EL (cell line): ENCODE data around the gene DDX5.
A peak's percentile ranks its signal among the peaks of the same experiment; 100 is the strongest.
"Not testable (repeated sequence)": the region's sequence is repeated elsewhere in the genome, so short reads cannot be mapped to it uniquely, and the experiment has no call there.

Experiments used
- DNase-seq: peaks from one replicate; pipeline ENCODE4 v3.0.0-alpha.2; 2016

DDX5 gene

DNA sequence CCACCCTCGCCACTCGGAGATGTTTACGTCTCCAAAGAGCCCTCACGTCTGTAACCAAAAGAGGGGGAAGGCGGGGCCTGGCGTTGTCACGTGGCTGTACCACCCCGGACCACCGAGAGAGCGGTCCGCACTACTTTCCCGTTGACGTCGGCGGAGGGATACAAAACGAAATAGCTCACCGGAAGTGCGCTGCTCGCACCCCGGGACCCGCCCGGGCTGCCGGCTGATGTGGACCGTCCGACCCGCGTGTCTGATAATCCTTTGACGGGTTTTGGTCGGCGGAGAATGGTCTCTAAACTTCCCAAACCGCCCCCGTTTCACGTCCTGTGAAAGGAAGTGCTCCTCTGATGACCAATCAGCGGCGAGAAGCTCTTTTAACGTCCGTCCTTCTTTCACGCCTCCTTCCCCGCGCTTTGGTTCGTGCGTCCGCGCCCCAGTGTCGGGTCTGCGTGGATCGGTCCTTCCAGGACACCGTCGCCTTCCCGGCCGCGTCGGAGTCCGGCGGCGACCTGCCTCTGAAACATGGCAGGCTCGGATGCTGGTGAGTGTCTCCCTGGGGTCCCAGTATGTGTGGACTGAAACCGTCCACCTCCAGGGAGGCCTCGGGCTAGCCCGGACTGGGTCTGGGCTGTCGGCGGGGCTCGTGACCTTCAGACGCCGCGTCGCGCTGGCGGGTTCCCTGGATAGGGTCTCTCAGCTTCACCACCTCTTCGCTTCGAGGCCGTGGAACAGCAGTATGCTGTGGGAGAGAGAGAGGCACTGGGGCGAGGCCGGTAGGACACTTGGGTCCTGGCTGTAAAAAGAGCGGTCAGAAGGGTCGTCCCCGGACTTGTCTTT lies 705 bp upstream of the DDX5 start, which contains the start of gene CEP95:
CEP95 (plus strand) TSS at position 402 of the 837 bp plus-strand sequence; CDS start at position 523, 121 bp downstream.
- peak; percentile 98 for DNase-seq

GRCh38 chr17:64505340-64506200 lies 519 bp downstream of the DDX5 start:
- peak; percentile 83 for DNase-seq

GRCh38 chr17:64504769-64505339 lies 1.2 kb downstream of the DDX5 start:
- DNase-seq, result peak; percentile 53

DNA sequence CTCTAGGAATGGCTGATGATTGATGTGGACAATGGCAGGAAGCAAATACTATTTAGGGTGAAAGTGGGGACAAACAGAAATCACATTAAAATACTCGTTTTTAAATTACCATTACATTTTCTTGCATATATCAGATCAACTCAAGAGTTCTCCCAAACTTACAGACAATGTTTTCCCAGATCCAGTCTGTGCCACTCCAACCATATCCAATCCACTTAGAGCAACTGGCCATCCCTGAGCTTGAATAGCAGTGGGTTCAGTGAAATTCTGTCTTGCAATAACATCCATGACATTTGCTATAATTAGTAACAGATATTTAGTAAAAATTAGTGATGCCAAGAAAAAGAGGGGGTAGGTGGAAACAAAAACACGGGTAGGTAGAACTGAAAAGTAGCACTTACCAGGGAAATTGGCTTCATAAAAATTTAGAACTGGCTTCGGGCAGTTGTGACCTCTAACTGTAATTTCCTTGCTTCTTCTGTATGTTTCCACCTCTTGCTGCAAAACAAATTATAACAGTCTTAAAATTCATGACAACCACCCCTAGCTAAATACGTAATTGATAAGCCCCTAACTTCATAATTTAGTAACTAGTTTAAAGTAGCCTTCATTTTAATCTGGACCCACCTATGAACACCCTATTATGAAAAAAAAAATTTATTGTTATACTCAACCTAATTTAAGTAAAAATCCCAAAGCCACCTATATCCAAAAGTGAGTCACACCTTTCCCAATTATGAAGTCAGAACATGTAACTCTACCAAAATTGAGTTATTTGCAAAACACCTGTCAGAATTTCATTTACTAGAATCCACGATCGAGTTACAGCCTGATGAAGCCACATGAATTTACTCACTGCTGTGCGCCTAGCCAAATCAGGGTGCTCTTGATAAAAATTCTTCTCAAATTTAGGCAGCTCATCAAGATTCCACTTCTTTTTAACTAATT lies 2.0 kb downstream of the DDX5 start:
- DNase-seq, result no peak

DNA sequence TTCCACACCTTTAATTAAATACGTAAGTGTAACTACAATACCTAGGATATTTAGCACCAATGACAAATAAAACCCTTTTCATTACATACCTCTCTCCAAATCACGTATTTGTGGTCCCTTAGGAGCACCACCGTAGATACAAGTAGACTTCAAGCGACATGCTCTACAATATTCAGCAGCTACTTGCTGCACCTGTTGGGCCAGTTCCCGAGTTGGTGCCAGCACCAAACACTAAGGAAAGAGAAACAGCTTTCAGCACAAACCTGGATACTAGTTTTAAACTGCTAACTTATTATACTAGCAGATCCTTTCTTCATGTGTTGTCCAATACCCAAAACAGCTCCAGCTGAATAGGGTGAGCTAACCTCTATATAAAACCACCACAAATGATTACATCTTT lies 2.7 kb downstream of the DDX5 start:
- no peak for DNase-seq

GRCh38 chr17:64502809-64503208 lies 3.3 kb downstream of the DDX5 start:
- DNase-seq, result no peak

GRCh38 chr17:64502021-64502420 lies 4.1 kb downstream of the DDX5 start:
- no peak for DNase-seq

DNA sequence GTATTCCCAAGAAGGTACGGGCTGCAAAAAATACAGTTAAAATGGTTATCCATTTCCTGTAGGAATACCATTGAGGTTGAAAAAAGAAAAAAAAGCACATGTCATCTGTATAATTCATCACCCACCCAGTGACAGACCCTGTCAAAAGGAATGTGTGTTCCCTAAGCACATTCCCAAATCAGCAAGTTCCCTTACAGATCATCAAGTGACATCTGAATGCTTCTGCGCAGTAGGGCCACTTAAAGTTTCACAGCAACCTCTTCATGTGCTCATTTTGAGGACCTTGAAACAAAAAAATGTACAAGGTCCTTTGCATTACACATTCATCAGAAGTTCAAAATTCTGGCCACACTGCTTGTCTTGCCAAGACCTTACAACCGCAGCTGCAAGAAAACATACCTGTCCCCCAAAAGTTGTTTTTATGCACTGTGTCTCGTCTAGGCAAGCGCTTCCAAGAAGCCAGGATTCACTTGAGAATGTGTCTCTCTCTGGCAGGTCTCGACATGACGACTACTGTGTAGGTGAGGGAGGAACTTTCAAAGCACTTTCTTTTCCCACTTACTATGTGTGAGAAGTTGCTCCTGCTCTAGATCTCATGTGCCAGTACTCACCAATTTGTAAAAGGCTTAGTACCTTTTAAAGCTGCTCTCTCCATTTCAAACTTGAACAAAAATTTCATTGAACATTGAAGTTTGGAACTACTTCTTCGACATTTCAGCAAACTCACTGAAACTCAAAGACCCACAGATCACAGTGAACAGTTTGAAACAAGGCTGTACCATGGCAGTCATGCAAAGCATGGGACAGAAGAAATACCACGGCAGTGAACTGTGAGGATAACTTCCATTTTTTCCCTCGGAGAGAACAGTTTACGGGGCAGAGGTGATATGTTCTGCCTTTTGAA lies 5.0 kb downstream of the DDX5 start:
- DNase-seq, result peak; percentile 14

DNA sequence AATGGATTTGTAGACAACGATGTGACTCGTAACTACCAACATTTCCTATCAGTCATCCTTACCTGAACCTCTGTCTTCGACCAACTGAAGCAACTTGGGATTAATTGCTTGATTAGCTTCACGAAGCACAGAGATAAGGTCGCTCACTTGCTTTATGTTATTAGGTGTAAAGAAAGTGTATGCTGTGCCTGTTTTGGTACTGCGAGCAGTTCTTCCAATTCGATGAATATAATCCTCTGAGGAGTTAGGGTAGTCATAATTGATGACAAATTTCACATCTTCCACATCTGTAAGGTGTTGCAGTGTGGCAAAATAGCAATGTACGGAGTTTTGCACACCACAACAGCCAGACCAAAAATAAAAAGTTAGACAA lies 5.6 kb downstream of the DDX5 start:
- DNase-seq, result no peak

DNA sequence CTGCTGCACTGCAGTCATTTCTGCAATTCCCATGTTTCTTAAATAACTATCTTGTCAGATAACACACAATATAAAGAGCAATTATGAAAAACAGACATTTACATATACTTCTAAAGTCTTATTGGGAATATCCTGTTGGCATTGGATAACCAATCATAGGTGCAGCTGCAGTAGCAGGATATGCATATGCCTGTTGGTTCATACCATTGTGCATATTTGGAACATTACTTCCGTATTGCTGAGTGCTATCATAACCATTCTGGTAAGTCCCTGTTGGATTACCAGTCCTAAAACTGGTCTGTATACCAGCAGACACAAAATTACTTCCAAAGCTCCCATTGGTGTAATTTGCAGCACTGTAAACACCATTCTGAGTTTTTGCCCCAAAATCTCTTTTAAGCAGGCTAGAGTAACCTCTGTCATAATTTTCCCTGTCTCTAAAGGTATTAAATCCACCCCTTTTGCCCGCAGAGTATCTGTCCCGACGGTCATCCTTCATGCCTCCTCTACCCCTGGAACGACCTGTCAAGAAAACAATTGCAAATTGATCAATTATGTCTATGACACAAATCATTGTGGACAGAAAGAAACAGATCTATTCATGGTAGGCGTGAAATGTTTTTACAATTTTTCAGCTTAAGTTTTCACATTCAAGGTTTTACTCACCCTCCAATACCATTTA lies 6.1 kb downstream of the DDX5 start:
- DNase-seq, result peak; percentile 44

DNA sequence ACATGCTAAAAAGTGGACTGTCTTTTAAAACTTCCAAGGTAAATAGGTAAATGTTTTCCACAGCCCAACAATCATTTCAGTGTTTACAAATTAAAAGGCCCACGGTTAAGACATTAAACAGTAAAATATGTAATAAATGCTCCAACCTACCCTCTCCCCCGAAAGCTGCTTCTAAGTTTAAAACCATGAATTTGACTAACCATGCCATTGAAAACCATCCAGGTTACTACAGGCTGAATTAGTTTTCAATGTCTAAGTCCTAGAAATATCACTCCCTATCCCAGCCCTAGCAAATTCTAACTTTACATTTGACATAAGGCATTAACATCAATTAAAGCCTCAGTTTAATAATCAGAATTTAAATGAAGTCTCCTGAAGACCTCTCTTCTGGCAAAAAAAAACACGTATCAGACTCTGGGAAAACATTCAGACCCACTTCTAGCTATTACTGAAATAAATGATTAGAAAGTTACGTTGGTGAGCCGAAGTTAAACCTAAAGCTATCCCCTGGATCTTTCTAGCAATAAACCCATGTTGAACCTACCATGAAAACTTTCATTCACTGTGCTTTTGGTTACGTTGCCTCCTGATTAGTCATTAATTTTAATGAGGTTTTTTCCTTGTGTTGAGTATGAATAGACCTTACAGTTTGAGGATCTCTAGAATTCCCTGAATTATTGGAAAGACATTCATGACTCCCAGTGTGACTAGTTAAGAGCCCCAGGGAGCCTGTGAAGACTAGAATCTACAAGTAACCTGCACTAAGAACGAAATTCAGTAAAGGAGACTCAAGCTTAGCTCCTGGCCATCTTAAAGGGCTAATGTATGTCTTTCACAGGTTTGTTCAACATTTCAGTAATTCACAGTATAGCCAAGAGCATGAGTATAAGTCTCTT lies 7.5 kb downstream of the DDX5 start:
- peak; percentile 54 for DNase-seq

- DNase-seq, result no peak
These were observed 8.5 kb downstream of the DDX5 start for GRCh38 chr17:64497565-64498035.

- DNase-seq, result peak; percentile 95
These were observed 9.1 kb downstream of the DDX5 start, which contains the start of gene POLG2 for GRCh38 chr17:64496786-64497564. Gene POLG2, minus strand, starts transcription at chr17:64497054. Its CDS starts 86 bp downstream, at chr17:64496968.

DNA sequence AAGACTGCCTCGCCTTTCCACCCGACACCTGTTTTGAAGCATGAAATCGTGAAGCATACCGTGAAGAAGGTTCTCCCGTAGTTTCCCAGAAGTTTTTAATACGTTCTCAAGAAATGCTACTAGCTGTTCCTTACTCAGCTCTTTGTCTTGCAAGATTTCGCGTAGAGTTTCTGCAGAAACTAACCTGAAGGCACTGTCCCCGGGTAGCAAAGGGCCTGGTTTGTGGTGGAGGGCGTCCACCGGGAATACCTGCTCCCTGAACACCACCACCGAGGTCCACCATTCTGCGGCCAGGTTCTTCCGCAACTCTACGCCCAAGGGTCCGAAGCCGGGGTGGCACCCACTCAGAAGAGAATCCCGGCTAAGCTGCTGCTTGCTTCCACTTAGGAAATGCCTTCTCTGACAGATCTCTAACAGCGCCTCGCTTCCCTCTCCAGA lies 9.7 kb downstream of the DDX5 start:
- DNase-seq, result peak; percentile 14

DNA sequence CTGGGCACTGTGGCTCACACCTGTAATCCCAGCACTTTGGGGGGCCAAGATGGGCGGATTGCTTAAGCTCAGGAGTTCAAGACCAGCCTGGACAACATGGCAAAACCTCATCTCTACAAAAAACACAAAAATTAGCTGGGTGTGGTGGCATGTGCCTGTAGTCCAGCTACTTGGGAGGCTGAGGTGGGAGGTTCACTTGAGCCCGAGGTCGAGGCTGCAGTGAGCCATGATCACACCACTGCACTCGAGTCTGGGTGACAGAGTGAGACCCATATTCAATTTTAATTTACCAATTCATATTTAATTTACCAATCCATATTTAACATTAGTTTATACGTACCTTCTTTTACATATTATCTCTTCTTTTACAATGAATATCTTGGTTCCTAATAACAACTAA lies 10.8 kb downstream of the DDX5 start:
- DNase-seq, result not testable (repeated sequence)

DNA sequence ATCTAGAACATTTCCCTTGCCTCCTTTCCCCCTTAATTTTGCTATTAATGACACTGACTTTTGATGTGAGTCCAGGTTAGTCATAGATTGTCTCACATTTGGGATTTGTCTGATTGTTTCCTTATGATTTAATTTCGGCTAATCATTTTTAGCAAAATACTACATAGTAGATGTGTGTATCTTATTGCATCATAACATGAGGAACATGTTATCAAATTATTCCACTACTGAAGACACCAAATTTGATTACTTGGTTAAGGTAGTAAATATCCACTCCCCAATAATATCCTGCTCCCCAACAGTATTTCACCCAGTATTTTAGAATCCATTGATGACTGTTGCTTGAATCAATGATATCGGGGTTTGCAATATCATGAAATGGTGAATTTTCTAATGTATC lies 12.0 kb downstream of the DDX5 start:
- DNase-seq, result no peak

GRCh38 chr17:64492481-64493109 lies 13.5 kb downstream of the DDX5 start:
- DNase-seq, result no peak

DNA sequence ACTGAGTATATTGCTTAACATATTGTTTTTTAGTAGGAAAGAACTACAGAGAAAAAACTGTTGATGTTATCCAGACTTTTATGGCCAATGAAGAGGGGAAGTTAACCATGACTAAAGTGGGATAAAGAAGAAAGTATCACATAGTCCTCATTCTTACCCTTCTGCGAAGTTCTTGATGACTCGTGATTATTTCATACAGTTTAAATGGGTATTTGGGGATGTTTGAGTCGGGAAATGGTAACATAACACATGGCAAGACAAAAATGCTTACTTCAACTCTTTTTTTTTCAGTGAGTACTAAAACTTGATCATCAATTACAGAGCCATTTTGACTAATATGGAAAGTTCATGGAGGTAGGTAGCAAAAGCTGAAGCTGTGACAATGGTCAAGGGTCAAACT lies 14.1 kb downstream of the DDX5 start:
- peak; percentile 32 for DNase-seq
